IPS-15b (cell line): ENCODE data around the gene RPL26.

Experiments used
- H3K27me3 ChIP-seq: one replicate; pipeline ENCODE4 v1.6.1; 2013; ENCODE audit warnings: low read length; ENCODE audit not compliant: control insufficient read depth, insufficient read depth
- H3K36me3 ChIP-seq: one replicate; pipeline ENCODE4 v1.6.1; 2013; ENCODE audit warnings: low read length; ENCODE audit not compliant: control insufficient read depth, insufficient read depth
- H3K4me1 ChIP-seq: one replicate; pipeline ENCODE4 v1.6.1; 2013; ENCODE audit warnings: mild to moderate bottlenecking, low read length; ENCODE audit not compliant: control insufficient read depth, insufficient read depth
- H3K4me3 ChIP-seq: one replicate; pipeline ENCODE4 v1.5.1; 2013; ENCODE audit warnings: low read depth, low read length
- H3K9ac ChIP-seq: one replicate; pipeline ENCODE4 v1.6.1; 2013; ENCODE audit warnings: low read depth, mild to moderate bottlenecking, low read length
- H3K9me3 ChIP-seq: one replicate; pipeline ENCODE4 v1.6.1; 2013; ENCODE audit warnings: mild to moderate bottlenecking, low read length; ENCODE audit not compliant: control insufficient read depth, insufficient read depth

Gene RPL26

DNA sequence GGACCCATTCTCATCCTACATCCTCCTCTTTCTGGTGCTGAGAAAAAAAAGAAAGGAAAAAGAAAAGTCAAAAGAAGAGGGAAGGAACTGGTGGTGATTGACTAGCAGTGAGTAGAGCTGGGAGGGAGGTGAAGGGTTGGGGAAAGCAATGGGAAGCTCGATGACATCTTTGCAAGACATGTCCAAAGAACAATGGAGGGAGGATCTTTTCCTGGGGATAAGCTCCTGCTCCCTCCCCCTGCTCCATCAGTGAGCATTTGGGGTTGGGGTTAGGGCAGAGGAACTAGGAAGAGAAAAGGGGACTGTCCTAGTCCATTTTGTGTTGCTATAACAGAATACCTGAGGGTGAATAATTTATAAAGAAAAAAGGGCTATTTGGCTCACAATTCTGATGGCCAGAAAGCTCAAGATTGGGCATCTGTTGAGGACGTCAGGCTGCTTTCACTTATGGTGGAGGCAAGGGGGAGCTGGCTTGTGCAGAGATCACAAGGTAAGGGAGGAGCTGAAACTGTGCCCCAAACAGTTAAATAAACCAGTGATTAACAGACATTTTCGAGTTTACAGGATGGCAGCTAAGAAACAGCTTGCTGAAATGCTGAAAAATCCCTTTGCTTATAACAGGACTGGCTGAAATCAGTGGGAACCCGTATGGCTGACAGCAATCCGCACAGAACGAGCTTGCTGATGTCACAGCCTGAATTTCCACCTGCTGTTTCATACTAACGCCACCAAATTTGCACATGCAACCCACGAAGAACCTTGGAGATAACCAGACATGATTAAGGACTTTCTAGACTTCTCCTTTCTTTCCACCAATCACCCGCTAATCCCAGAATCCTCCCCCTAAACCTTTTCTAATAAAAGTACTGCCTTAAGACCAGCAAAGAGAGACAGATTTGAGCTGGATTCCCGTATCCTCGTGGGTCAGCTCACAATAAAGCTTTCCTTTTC lies 44.9 kb downstream of the RPL26 start:
- Histone ChIP-seq H3K4me3 (no peak overlapping the region), H3K27me3 (no peaks in the 10 kb centered on the region), H3K9ac (no peak overlapping the region), H3K36me3 (no peaks in the 10 kb centered on the region), H3K4me1 (peaks cover 18% of the 10 kb centered on the region), H3K9me3 (no peaks in the 10 kb centered on the region)

DNA sequence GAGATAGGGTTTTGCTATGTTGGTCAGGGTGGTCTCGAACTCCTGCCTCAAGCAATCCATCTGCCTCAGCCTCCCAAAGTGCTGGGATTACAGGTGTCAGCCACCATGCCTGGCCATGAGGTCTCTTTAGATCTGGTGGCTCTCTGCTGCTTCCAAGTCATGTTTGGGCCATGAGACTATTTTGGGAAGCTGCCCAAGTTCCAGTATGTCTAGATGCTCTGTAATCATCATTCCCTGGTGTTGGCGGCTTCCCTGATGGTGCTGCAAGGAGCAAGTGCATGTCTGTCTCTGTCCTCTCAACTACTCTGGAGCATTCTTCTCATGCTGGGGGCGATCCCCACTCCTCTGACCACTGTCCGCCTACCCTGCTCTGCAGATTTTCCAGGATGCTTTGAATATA lies 49.7 kb downstream of the RPL26 start:
- no peaks in the 10 kb centered on the region for H3K36me3 ChIP-seq
- no peaks in the 10 kb centered on the region for H3K27me3 ChIP-seq
- peaks cover 7% of the 10 kb centered on the region for H3K4me1 ChIP-seq
- no peaks in the 10 kb centered on the region for H3K9me3 ChIP-seq
- H3K4me3 ChIP-seq: no peak overlapping the region
- H3K9ac ChIP-seq: no peak overlapping the region

DNA sequence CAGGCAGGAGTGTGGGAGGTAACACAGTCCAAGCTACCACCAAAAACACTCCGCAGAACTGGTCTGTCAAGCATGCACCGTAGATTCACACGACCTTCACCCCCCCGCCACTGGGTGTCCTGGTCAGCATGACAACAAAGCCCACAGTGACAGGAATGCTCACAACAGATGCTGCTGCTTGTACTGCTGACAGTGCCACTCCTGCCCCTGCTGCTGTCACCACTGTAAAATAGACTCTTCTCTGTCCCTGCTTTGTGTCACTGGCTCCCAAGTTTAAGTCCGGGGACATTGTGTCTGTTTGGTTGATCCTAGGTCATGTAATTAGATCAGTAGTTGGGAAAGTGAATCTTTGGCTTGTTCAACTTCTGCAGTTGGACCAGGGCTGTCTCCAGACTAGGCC lies 50.3 kb downstream of the RPL26 start:
- no peak overlapping the region for H3K9ac ChIP-seq
- peaks cover 4% of the 10 kb centered on the region for H3K27me3 ChIP-seq

DNA sequence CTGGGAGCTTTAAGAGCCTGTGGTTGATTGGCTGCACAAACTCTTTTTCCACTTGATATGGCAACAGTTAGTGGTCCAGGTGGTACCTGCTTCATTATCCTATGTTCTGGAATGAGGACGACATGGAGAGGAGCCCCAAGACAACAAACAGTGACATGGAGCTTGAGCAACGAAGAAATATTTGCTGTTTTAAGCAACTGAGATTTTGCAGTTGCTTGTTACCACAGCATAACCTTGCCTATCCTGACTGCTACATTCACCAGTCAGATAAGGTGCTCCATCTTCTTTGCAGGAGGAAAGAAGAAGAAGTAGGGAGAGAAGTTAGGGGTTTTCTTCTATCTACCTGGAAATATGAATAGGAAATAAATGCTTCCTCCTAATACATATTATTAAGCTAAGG lies 50.9 kb downstream of the RPL26 start:
- H3K9ac ChIP-seq: no peak overlapping the region
- H3K4me3 ChIP-seq: no peak overlapping the region
- peaks cover 10% of the 10 kb centered on the region for H3K27me3 ChIP-seq
- no peaks in the 10 kb centered on the region for H3K9me3 ChIP-seq
- H3K36me3 ChIP-seq: no peaks in the 10 kb centered on the region
- H3K4me1 ChIP-seq: no peaks in the 10 kb centered on the region

More for the DNA sequence above, 50.3 kb downstream of the RPL26 start:
- H3K9me3 ChIP-seq: no peaks in the 10 kb centered on the region
- H3K36me3 ChIP-seq: no peaks in the 10 kb centered on the region
- no peak overlapping the region for H3K4me3 ChIP-seq
- peaks cover under 1% of the 10 kb centered on the region for H3K4me1 ChIP-seq
